Activated CD4-positive, alpha-beta T cell treated with anti-CD3 and anti-CD28 coated beads, Interleukin-2, amount 10 ng/mL, durations not matched to agents 7 days and 5 days (primary cell): Measurements from ENCODE around the gene DHCR24. TPM values are rescaled to one million over a fixed set of nuclear protein-coding genes. Genes with fewer than 3 reads are reported as not detected.

Experiments
- CTCF ChIA-PET: fragments of 350-600 bp; sonication (Branson Sonifier 250); formaldehyde crosslinking; loops from one replicate; lab custom pipeline; 2021; ENCODE audit warnings: antibody characterized with exemption; lab: Charles Lee
- POLR2A ChIA-PET: fragments of 350-600 bp; sonication (Branson Sonifier 250); formaldehyde crosslinking; loops from one replicate; lab custom pipeline; 2021; ENCODE audit warnings: antibody characterized with exemption; lab: Charles Lee
- DNase-seq: peaks from one replicate; pipeline ENCODE4 v3.0.0-alpha.2; 2020
- H3K27ac Mint-ChIP-seq: one replicate; pipeline ENCODE4 v1.8.0; 2021; ENCODE audit warnings: mild to moderate bottlenecking, moderate library complexity, mixed read lengths
- H3K27me3 Mint-ChIP-seq: one replicate; pipeline ENCODE4 v1.8.0; 2021; ENCODE audit warnings: mixed read lengths
- H3K36me3 Mint-ChIP-seq: one replicate; pipeline ENCODE4 v1.8.0; 2021; ENCODE audit warnings: low read depth, mixed read lengths
- H3K4me1 Mint-ChIP-seq: one replicate; pipeline ENCODE4 v1.8.0; 2021; ENCODE audit warnings: mixed read lengths
- H3K4me3 Mint-ChIP-seq: one replicate; pipeline ENCODE4 v1.8.0; 2021; ENCODE audit warnings: mild to moderate bottlenecking, moderate library complexity, mixed read lengths
- H3K9me3 Mint-ChIP-seq: one replicate; pipeline ENCODE4 v1.8.0; 2021; ENCODE audit warnings: mixed read lengths
- total RNA-seq, 2 experiments: library from RNA; stranded (reverse); gene quantifications; one replicate each; pipeline ENCODE4 v1.2.3, GENCODE V29; 2021

Gene DHCR24
- total RNA-seq, 2 experiments from 2014 or later, result 84.6 to 102 TPM

GRCh38 chr1:54845772-54846171 lies 41.2 kb downstream of the DHCR24 start:
- H3K4me1 Mint-ChIP-seq, result no peaks in the 10 kb centered on the region
- CTCF ChIA-PET, result no interaction called here
- H3K27me3 Mint-ChIP-seq, result no peaks in the 10 kb centered on the region
- H3K4me3 Mint-ChIP-seq, result no peak overlapping the region
- H3K36me3 Mint-ChIP-seq, result peaks cover 13% of the 10 kb centered on the region
- POLR2A ChIA-PET, result no interaction called here
- no peaks in the 10 kb centered on the region for H3K9me3 Mint-ChIP-seq
- H3K27ac Mint-ChIP-seq, result no peak overlapping the region
- no peak for DNase-seq

GRCh38 chr1:54844564-54844963 lies 42.4 kb downstream of the DHCR24 start:
- POLR2A ChIA-PET, result interaction anchor here (0.7 kb wide), 1 partner anchor 1373 kb away, joined by 6 read pairs; no protein-coding TSS in a partner anchor
- CTCF ChIA-PET, result no interaction called here
- no peaks in the 10 kb centered on the region for H3K27me3 Mint-ChIP-seq
- no peak overlapping the region for H3K4me3 Mint-ChIP-seq
- H3K4me1 Mint-ChIP-seq, result no peaks in the 10 kb centered on the region
- H3K27ac Mint-ChIP-seq, result no peak overlapping the region
- DNase-seq, result no peak
- no peaks in the 10 kb centered on the region for H3K9me3 Mint-ChIP-seq
- H3K36me3 Mint-ChIP-seq, result peaks cover 5% of the 10 kb centered on the region

GRCh38 chr1:54843449-54843848 lies 43.5 kb downstream of the DHCR24 start:
- POLR2A ChIA-PET, result no interaction called here
- no peak for DNase-seq
- H3K36me3 Mint-ChIP-seq, result no peaks in the 10 kb centered on the region
- H3K4me1 Mint-ChIP-seq, result no peaks in the 10 kb centered on the region
- no peak overlapping the region for H3K4me3 Mint-ChIP-seq
- no peak overlapping the region for H3K27ac Mint-ChIP-seq
- no peaks in the 10 kb centered on the region for H3K27me3 Mint-ChIP-seq
- CTCF ChIA-PET, result no interaction called here
- H3K9me3 Mint-ChIP-seq, result no peaks in the 10 kb centered on the region

DNA sequence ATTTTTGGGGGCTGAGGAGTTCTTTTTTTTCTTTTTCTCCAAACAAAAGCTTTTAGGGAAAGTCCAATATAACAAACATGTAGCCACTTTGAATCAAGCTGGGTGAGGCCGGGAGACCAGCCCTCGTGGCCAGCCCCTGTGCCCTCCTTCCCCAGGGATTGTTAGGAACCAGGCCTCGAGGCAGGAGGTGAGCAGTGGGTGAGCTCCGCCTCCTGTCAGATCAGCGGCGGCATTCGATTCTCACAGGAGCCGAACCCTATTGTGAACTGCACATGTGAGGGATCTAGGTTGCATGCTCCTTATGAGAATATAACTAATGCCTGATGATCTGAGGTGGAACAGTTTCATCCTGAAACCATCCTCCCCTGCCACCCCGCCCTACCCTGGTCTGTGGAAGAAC lies 44.0 kb downstream of the DHCR24 start:
- Mint-ChIP-seq H3K27me3 (no peaks in the 10 kb centered on the region), H3K4me3 (no peak overlapping the region), H3K27ac (no peak overlapping the region), H3K9me3 (no peaks in the 10 kb centered on the region), H3K36me3 (no peaks in the 10 kb centered on the region), H3K4me1 (no peaks in the 10 kb centered on the region)
- DNase-seq, result no peak
- CTCF ChIA-PET, result no interaction called here
- POLR2A ChIA-PET, result no interaction called here

DNA sequence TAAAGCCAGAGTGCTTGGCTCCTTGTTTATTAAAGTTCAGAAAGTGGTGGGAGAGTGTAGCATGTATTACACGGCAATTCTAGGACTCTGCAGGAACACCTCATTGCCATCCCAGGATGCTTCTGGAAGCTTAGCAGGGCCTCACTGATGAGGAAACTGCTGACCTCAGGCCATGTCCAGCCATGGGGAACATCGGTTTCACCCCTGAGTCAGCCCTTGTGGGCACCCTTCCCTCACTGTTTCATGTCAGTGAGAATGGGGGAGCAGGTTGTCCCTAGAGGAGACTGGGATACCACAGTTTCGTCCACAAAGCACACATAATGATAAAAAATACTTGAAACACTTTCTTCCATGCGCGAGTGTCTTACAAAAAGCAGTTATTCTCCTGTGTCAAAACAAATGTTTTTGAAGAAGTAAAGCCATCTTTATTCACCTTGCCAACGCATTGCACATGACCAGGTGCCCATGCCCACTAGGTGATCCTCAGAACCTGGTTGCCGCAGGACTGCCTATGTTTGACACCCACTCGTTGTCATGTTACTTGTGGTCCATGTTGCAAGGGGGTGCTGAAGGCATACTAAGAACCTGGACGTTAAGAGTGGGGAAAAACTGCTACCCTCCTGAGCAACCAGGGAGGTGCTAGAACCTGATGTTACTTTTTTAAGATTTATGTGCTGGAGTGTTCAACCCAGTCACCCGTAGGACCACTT lies 44.6 kb downstream of the DHCR24 start:
- DNase-seq, result no peak
- H3K4me1 Mint-ChIP-seq, result no peaks in the 10 kb centered on the region
- no peak overlapping the region for H3K4me3 Mint-ChIP-seq
- no peaks in the 10 kb centered on the region for H3K27me3 Mint-ChIP-seq
- H3K9me3 Mint-ChIP-seq, result no peaks in the 10 kb centered on the region
- POLR2A ChIA-PET, result no interaction called here
- no peak overlapping the region for H3K27ac Mint-ChIP-seq
- CTCF ChIA-PET, result no interaction called here
- no peaks in the 10 kb centered on the region for H3K36me3 Mint-ChIP-seq

GRCh38 chr1:54839824-54840223 lies 47.2 kb downstream of the DHCR24 start:
- Mint-ChIP-seq H3K36me3 (no peaks in the 10 kb centered on the region), H3K27ac (no peak overlapping the region), H3K9me3 (no peaks in the 10 kb centered on the region), H3K27me3 (peaks cover under 1% of the 10 kb centered on the region), H3K4me1 (no peaks in the 10 kb centered on the region), H3K4me3 (no peak overlapping the region)
- CTCF ChIA-PET, result no interaction called here
- DNase-seq, result no peak
- POLR2A ChIA-PET, result no interaction called here

GRCh38 chr1:54838565-54839180 lies 48.3 kb downstream of the DHCR24 start:
- DNase-seq, result no peak
- H3K4me1 Mint-ChIP-seq, result no peaks in the 10 kb centered on the region
- no peaks in the 10 kb centered on the region for H3K9me3 Mint-ChIP-seq
- ChIA-PET CTCF (no interaction called here), POLR2A (interaction anchor here (0.6 kb wide), 1 partner anchor 1732 kb away, joined by 3 read pairs; no protein-coding TSS in a partner anchor)
- H3K27ac Mint-ChIP-seq, result no peak overlapping the region
- no peaks in the 10 kb centered on the region for H3K36me3 Mint-ChIP-seq
- peaks cover 2% of the 10 kb centered on the region for H3K27me3 Mint-ChIP-seq
- no peak overlapping the region for H3K4me3 Mint-ChIP-seq

DNA sequence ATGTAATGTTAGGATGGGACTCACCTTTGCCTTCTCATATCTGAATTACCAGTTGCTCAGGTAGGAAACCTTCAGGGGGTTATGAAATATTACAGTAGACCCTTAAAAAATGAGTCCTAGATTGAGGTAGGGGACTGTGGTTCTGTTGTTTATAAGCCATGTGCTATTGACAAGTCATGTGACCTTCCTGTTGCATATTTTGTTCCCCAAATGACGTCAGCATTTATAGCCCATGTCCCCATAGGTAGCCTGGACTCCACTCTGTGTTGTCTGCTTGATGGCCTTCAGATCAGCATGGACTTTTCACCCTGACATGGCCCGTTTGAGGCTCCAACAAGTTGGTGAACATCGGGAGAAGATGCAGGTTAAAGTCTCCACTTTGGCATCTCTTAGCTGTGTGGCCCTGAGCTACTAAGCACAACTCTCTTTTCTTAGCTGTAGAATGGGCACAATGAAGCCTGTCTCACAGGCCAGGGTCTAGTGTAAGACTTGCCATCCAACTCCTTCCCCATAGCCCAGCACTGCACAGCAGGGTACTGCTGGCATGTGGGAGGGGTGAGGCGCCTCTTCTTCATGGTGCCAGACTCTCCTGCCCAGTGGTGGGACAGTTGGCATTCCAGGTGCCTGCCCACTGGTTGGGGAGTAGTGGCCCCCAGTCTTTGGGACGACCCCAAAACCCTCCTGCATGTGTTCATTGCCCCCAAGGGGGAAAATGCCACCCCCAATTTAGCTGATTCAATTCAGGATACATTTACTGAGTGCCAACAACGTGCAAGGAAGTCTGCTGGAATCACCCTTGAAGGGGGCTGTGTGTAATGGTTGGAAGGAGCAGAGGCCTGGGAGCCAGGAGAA lies 49.8 kb downstream of the DHCR24 start:
- Mint-ChIP-seq H3K4me3 (no peak overlapping the region), H3K9me3 (no peaks in the 10 kb centered on the region), H3K36me3 (no peaks in the 10 kb centered on the region), H3K4me1 (no peaks in the 10 kb centered on the region), H3K27me3 (peaks cover 2% of the 10 kb centered on the region), H3K27ac (no peak overlapping the region)
- POLR2A ChIA-PET, result no interaction called here
- CTCF ChIA-PET, result no interaction called here
- no peak for DNase-seq

DNA sequence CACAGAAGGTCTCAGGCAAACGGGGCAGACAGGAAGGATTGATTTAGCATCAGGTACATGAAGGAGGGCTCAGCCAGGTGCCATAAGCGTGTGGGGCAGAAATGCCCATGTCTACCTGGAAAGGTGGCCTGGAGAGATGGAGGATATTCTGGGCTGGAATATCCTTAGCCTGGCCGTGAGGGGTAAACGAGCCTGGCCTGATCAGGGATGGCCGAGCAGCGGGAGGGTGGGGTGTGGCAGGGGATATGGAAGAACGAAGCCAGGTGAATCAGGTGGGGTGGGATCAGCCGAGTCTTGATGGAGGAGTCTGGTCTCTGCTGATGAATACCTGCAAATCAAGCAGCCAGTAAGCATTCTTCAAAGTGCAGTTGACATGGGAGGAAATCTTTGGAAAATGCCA lies 50.4 kb downstream of the DHCR24 start:
- CTCF ChIA-PET, result no interaction called here
- Mint-ChIP-seq H3K36me3 (no peaks in the 10 kb centered on the region), H3K27ac (no peak overlapping the region), H3K4me1 (no peaks in the 10 kb centered on the region), H3K27me3 (peaks cover 2% of the 10 kb centered on the region), H3K9me3 (no peaks in the 10 kb centered on the region), H3K4me3 (no peak overlapping the region)
- no peak for DNase-seq
- POLR2A ChIA-PET, result no interaction called here

GRCh38 chr1:54835970-54836369 lies 51.0 kb downstream of the DHCR24 start:
- ChIA-PET POLR2A (no interaction called here), CTCF (no interaction called here)
- no peaks in the 10 kb centered on the region for H3K4me1 Mint-ChIP-seq
- H3K27ac Mint-ChIP-seq, result no peak overlapping the region
- no peak overlapping the region for H3K4me3 Mint-ChIP-seq
- H3K9me3 Mint-ChIP-seq, result peaks cover 2% of the 10 kb centered on the region
- DNase-seq, result no peak
- H3K36me3 Mint-ChIP-seq, result no peaks in the 10 kb centered on the region
- H3K27me3 Mint-ChIP-seq, result peaks cover 4% of the 10 kb centered on the region

DNA sequence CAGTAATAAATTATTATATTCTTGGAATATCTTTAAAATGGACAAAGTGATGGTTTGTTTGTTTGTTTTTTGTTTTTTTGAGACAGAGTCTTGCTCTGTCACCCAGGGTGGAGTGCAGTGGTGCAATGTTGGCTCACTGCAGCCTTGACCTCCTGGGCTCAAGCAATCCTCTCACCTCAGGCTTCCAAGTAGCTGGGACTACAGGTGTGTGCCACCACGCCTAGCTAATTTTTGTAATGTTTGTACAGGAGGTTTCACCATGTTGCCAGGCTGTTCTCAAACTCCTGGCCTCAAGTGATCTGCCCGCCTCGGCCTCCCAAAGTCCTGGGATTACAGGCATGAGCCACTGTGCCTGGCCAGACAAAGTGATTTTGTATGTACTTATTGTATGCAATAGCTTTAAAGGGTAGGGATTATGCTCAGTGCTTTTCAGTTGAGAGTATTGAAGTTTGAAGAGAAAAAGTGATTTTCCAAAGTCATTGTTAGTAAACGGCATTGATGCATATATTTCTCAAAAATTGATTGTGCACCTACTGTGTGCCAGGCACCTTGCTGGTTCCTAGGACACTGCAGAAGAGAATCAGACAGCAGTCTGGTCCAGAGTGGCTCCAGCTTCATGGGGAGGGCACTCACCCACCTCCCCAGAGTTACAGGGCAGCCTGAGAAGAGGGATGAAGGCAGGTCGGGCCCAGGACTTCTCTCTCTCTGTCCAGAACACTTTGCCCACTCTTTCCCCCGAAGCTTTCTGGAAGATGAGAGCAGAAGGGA lies 51.7 kb downstream of the DHCR24 start:
- no peak overlapping the region for H3K27ac Mint-ChIP-seq
- H3K36me3 Mint-ChIP-seq, result no peaks in the 10 kb centered on the region
- no peak for DNase-seq
- H3K4me1 Mint-ChIP-seq, result no peaks in the 10 kb centered on the region
- no peak overlapping the region for H3K4me3 Mint-ChIP-seq
- peaks cover 7% of the 10 kb centered on the region for H3K9me3 Mint-ChIP-seq
- CTCF ChIA-PET, result no interaction called here
- H3K27me3 Mint-ChIP-seq, result peaks cover 10% of the 10 kb centered on the region
- POLR2A ChIA-PET, result no interaction called here

DNA sequence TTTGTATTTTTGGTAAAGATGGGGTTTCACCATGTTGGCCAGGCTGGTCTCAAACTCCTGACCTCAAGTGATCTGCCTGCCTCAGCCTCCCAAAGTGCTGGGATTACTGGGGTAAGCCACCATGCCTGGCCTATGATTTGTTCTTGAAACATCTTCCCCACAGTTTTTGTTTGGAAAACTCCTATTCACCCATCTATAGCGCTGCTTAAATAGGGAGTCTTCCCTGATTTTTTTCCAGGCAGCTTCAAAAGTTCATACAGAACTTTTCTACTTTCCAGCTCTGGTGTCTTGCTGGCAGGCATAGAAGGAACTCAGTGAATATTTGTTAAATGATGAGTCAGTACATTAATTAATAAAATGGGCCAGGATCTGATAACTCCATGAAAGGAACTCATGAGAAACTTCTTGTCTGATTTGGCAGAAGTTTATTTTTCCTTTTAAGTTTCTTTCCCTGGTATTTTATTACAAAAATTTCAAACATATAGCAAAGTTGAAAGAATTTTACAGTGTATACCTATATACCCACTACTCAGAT lies 52.9 kb downstream of the DHCR24 start:
- Mint-ChIP-seq H3K4me3 (no peak overlapping the region), H3K27ac (no peak overlapping the region), H3K27me3 (peaks cover 10% of the 10 kb centered on the region), H3K4me1 (no peaks in the 10 kb centered on the region), H3K36me3 (no peaks in the 10 kb centered on the region), H3K9me3 (peaks cover 7% of the 10 kb centered on the region)
- POLR2A ChIA-PET, result no interaction called here
- DNase-seq, result no peak
- CTCF ChIA-PET, result no interaction called here
